ENCODE results near the gene NPPC. TPM values are rescaled to one million over a fixed set of nuclear protein-coding genes. Genes with fewer than 3 reads are reported as not detected.

NPPC gene
- total RNA-seq, 4 donors from 2014 or later: 0.68 to 90.4 TPM; not detected in 2

- 70 to 77% methylated on average over 4 of the region's 4 CpGs for WGBS, 2 donors (ENCODE audit: low coverage in 1 of 2)
- TF ChIP-seq POLR2AphosphoS5 (IDR thresholded peaks at IDR 0.05) (no peak), CTCF (IDR thresholded peaks at IDR 0.05) (no peak), POLR2A (IDR thresholded peaks at IDR 0.05) (no peak), EP300 (IDR thresholded peaks at IDR 0.05; ENCODE audit: low read depth) (no peak)
- in situ Hi-C loops (cut with MboI; ENCODE audit: low pct_ligation_motif_present in 1 of 4, low pct_unique_long_range_greater_than_20kb in 1 of 4, low sequenced_read_pairs in 3 of 4) (no loop called here), intact Hi-C loops (cut with DNase I; ENCODE audit: low total_unique reads) (no loop called here)
- no peaks in the 10 kb centered on the region for H3K36me3 ChIP-seq
- peaks cover 0 to 21% (median 4%) of the 10 kb centered on the region in 4 donors for H3K4me1 ChIP-seq
- no peak overlapping the region for H3K27ac ChIP-seq
- DNase-seq: no peak
- no peaks in the 10 kb centered on the region for H3K9me3 ChIP-seq
- H3K4me3 ChIP-seq: no peak overlapping the region
- H3K27me3 ChIP-seq: no peaks in the 10 kb centered on the region
Observed at GRCh38 chr2:231966886-231967285, 40.7 kb upstream of the NPPC start.

- WGBS, 2 donors (ENCODE audit: low coverage in 1 of 2): 40 to 41% methylated on average over 1 of the region's 1 CpG
- Histone ChIP-seq H3K27ac (no peak overlapping the region), H3K36me3 (no peaks in the 10 kb centered on the region), H3K4me1 (peaks cover 0 to 28% (median 9%) of the 10 kb centered on the region in 4 donors), H3K9me3 (no peaks in the 10 kb centered on the region), H3K4me3 (no peak overlapping the region), H3K27me3 (no peaks in the 10 kb centered on the region)
- intact Hi-C loops (cut with DNase I; ENCODE audit: low total_unique reads) (no loop called here), in situ Hi-C loops (cut with MboI; ENCODE audit: low pct_ligation_motif_present in 1 of 4, low pct_unique_long_range_greater_than_20kb in 1 of 4, low sequenced_read_pairs in 3 of 4) (no loop called here)
- DNase-seq: no peak
- TF ChIP-seq CTCF (IDR thresholded peaks at IDR 0.05) (no peak), EP300 (IDR thresholded peaks at IDR 0.05; ENCODE audit: low read depth) (no peak), POLR2AphosphoS5 (IDR thresholded peaks at IDR 0.05) (no peak), POLR2A (IDR thresholded peaks at IDR 0.05) (no peak)
Observed at GRCh38 chr2:231965102-231965501, 38.9 kb upstream of the NPPC start.

- intact Hi-C loops (cut with DNase I; ENCODE audit: low total_unique reads) (no loop called here), in situ Hi-C loops (cut with MboI; ENCODE audit: low pct_ligation_motif_present in 1 of 4, low pct_unique_long_range_greater_than_20kb in 1 of 4, low sequenced_read_pairs in 3 of 4) (no loop called here)
- peak; percentile 85 for DNase-seq
- H3K4me1 ChIP-seq: peaks cover 0 to 28% (median 9%) of the 10 kb centered on the region in 4 donors
- peak within 1 kb of the TSS; percentile 83 to 88 (median 87) for H3K27ac ChIP-seq
- H3K9me3 ChIP-seq: no peaks in the 10 kb centered on the region
- peaks cover 3% of the 10 kb centered on the region for H3K27me3 ChIP-seq
- WGBS, 2 donors (ENCODE audit: low coverage in 1 of 2): 0 to 1% methylated on average over 1 to 56 of the region's 83 CpGs
- H3K36me3 ChIP-seq: no peaks in the 10 kb centered on the region
- TF ChIP-seq POLR2A (IDR thresholded peaks at IDR 0.05): peak; percentile 59
- no peak for TF ChIP-seq EP300 (IDR thresholded peaks at IDR 0.05; ENCODE audit: low read depth)
- peak; percentile 69 to 88 (median 77) for TF ChIP-seq POLR2AphosphoS5 (IDR thresholded peaks at IDR 0.05)
- TF ChIP-seq CTCF (IDR thresholded peaks at IDR 0.05): no peak
- peak within 1 kb of the TSS; percentile 81 to 98 (median 96) for H3K4me3 ChIP-seq
Observed at GRCh38 chr2:231961349-231962166, 35.4 kb upstream of the NPPC start, which contains the start of gene DIS3L2. Gene DIS3L2 (plus strand): TSS chr2:231961713. CDS start chr2:232014928, 53,215 bp downstream.

- Histone ChIP-seq H3K4me1 (peaks cover 0 to 28% (median 9%) of the 10 kb centered on the region in 4 donors), H3K27me3 (peaks cover 3% of the 10 kb centered on the region), H3K4me3 (peak overlapping the region; percentile 81 to 98 (median 96)), H3K9me3 (no peaks in the 10 kb centered on the region), H3K36me3 (no peaks in the 10 kb centered on the region), H3K27ac (peak overlapping the region; percentile 83 to 88 (median 87))
- intact Hi-C loops (cut with DNase I; ENCODE audit: low total_unique reads): no loop called here
- no peak for DNase-seq
- no peak for TF ChIP-seq POLR2A (IDR thresholded peaks at IDR 0.05)
- TF ChIP-seq POLR2AphosphoS5 (IDR thresholded peaks at IDR 0.05): no peak
- TF ChIP-seq CTCF (IDR thresholded peaks at IDR 0.05): no peak
- no peak for TF ChIP-seq EP300 (IDR thresholded peaks at IDR 0.05; ENCODE audit: low read depth)
- in situ Hi-C loops (cut with MboI; ENCODE audit: low pct_ligation_motif_present in 1 of 4, low pct_unique_long_range_greater_than_20kb in 1 of 4, low sequenced_read_pairs in 3 of 4): no loop called here
- 49 to 67% methylated on average over 14 to 18 of the region's 18 CpGs for WGBS, 2 donors (ENCODE audit: low coverage in 1 of 2)
Observed at GRCh38 chr2:231960810-231961348, 34.7 kb upstream of the NPPC start.

Data from transverse colon (tissue), 4 donors.